Duodenal mucosa (tissue), 2 donors: ENCODE data around the gene PLGRKT.

Experiments
- H3K27ac ChIP-seq: one replicate; pipeline ENCODE4 v1.7.0; 2013; ENCODE audit warnings: low read depth, low read length
- H3K27me3 ChIP-seq, 2 donors: one replicate each; pipeline ENCODE4 v1.7.0; 2013; ENCODE audit warnings: low read length in 2 of 2, control low read depth in 1 of 2; ENCODE audit not compliant: insufficient read depth in 2 of 2, control insufficient read depth in 1 of 2
- H3K36me3 ChIP-seq, 2 donors: one replicate each; pipeline ENCODE4 v1.7.0; 2013; ENCODE audit warnings: low read length in 2 of 2, control low read depth in 1 of 2; ENCODE audit not compliant: insufficient read depth in 2 of 2, control insufficient read depth in 1 of 2
- H3K4me1 ChIP-seq, 2 donors: one replicate each; pipeline ENCODE4 v1.7.0; 2013; ENCODE audit warnings: low read length in 2 of 2, control low read depth in 1 of 2; ENCODE audit not compliant: insufficient read depth in 2 of 2, control insufficient read depth in 1 of 2
- H3K4me3 ChIP-seq, 2 donors: one replicate each; pipeline ENCODE4 v1.7.0; 2013; ENCODE audit warnings: low read length in 2 of 2, low read depth in 1 of 2
- H3K9ac ChIP-seq, 2 donors: one replicate each; pipeline ENCODE4 v1.7.0; 2013; ENCODE audit warnings: low read length in 2 of 2, low read depth in 1 of 2
- H3K9me3 ChIP-seq, 2 donors: one replicate each; pipeline ENCODE4 v1.7.0; 2013; ENCODE audit warnings: low read length in 2 of 2, control low read depth in 1 of 2; ENCODE audit not compliant: control insufficient read depth in 1 of 2

The PLGRKT gene

GRCh38 chr9:5392285-5392684 lies 45.4 kb downstream of the PLGRKT start:
- Histone ChIP-seq H3K4me1 (no peaks in the 10 kb centered on the region), H3K36me3 (peaks cover 0 to 3% of the 10 kb centered on the region in 2 donors), H3K27me3 (no peaks in the 10 kb centered on the region), H3K4me3 (no peak overlapping the region), H3K27ac (no peak overlapping the region), H3K9ac (no peak overlapping the region), H3K9me3 (no peaks in the 10 kb centered on the region)

GRCh38 chr9:5389109-5389732 lies 48.5 kb downstream of the PLGRKT start:
- H3K9ac ChIP-seq: no peak overlapping the region
- peaks cover 0 to 3% of the 10 kb centered on the region in 2 donors for H3K36me3 ChIP-seq
- H3K27ac ChIP-seq: no peak overlapping the region
- no peak overlapping the region for H3K4me3 ChIP-seq
- H3K9me3 ChIP-seq: no peaks in the 10 kb centered on the region
- H3K27me3 ChIP-seq: no peaks in the 10 kb centered on the region
- H3K4me1 ChIP-seq: no peaks in the 10 kb centered on the region

- peaks cover 0 to 3% of the 10 kb centered on the region in 2 donors for H3K36me3 ChIP-seq
- H3K9me3 ChIP-seq: no peaks in the 10 kb centered on the region
- no peak overlapping the region for H3K27ac ChIP-seq
- no peak overlapping the region for H3K9ac ChIP-seq
- no peaks in the 10 kb centered on the region for H3K4me1 ChIP-seq
- no peaks in the 10 kb centered on the region for H3K27me3 ChIP-seq
- H3K4me3 ChIP-seq: no peak overlapping the region
These were observed 49.5 kb downstream of the PLGRKT start for GRCh38 chr9:5388026-5388819.

DNA sequence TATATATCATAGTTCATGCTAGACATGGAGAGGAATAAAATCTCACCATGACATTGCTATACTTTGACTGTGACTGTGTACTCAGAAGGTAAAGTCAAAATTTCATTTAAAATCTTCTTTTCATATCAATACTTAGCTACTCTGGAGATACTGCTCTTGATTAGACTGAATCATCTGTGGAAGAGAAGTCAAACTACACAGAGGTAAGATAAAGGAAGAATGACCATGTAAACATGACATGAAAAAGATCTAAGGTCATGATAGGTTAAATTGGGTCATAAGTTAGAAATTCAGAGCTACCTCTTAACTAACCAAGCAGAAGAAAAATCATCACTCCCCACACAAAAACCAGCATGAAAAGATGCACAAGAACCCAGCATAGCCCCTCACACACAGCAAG lies 53.3 kb downstream of the PLGRKT start:
- Histone ChIP-seq H3K9me3 (no peaks in the 10 kb centered on the region), H3K27ac (no peak overlapping the region), H3K9ac (no peak overlapping the region), H3K4me1 (no peaks in the 10 kb centered on the region), H3K36me3 (peaks cover 0 to 5% of the 10 kb centered on the region in 2 donors), H3K4me3 (no peak overlapping the region), H3K27me3 (no peaks in the 10 kb centered on the region)

DNA sequence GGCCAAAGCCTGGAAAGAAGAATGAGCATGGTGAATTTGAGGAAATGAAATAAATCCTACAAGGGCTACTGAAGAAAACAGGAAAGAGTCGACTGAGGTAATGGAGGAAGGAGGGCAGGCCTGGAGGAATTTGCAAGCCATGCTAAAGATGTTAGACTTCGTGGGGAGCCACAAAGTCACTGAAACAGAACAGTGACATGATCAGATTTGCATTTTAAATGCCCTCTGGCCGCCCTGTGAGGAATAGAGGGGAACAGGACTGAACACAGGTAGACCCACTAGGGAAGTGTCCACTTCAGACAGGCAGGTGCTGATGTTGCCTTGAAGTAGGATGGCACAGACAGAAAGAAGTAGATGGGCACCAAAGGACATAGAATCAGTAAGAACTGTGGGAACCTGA lies 55.2 kb downstream of the PLGRKT start:
- Histone ChIP-seq H3K9me3 (no peaks in the 10 kb centered on the region), H3K36me3 (peaks cover 0 to 8% of the 10 kb centered on the region in 2 donors), H3K9ac (no peak overlapping the region), H3K27me3 (no peaks in the 10 kb centered on the region), H3K4me1 (no peaks in the 10 kb centered on the region), H3K4me3 (no peak overlapping the region), H3K27ac (no peak overlapping the region)

DNA sequence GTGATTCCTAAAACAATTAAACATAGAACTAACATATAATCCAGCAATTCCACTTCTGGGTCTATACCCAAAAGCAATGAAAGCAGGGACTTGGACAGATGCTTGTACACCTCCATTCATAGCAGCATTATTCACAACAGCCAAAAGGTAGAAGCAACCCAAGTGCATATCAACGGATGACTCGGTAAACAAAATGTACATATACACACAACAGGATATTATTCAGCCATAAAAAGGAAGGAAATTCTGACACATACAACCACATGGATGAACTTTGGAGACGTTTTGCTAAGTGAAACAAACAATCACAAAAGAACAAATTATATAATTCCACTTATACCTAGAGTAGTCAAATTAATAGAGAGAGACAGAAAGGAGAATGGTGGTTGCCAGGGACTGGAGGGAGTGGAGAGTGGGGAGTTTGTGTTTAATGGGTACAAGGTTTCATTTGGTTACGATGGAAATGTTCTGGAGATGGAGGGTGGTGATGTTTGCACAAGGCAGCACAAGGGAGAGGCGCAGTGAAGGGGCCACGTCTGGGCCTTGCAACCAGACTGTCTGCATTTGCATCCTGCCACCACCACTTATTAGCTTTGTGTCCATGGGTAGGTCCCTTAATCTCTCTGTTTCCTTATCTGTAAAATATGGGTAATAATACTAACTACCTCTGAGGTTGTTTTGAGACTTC lies 61.8 kb downstream of the PLGRKT start:
- no peaks in the 10 kb centered on the region for H3K9me3 ChIP-seq
- no peak overlapping the region for H3K9ac ChIP-seq
- no peak overlapping the region for H3K27ac ChIP-seq
- peaks cover 0 to 3% of the 10 kb centered on the region in 2 donors for H3K36me3 ChIP-seq
- no peak overlapping the region for H3K4me3 ChIP-seq
- no peaks in the 10 kb centered on the region for H3K27me3 ChIP-seq
- H3K4me1 ChIP-seq: no peaks in the 10 kb centered on the region

DNA sequence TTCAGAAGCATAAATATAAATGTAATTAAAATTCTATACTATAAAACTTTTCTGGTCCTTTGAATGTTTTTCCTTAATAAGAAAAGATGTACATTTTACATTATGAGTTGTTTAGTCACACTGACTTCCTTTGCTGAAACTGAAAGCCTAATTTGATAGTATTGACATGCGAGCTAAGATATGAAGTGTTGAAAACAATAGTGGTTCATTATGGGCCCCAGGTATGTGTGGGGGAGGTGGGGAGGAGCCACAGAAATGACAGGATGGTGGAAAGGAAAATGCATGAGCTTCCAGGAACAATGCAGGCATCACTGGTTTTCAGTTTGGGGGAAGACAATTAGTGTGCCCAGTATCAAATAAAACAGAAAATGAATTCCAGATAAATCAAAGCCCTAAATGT lies 62.6 kb downstream of the PLGRKT start:
- Histone ChIP-seq H3K9me3 (no peaks in the 10 kb centered on the region), H3K9ac (no peak overlapping the region), H3K27me3 (no peaks in the 10 kb centered on the region), H3K4me1 (no peaks in the 10 kb centered on the region), H3K4me3 (no peak overlapping the region), H3K36me3 (peaks cover 0 to 3% of the 10 kb centered on the region in 2 donors), H3K27ac (no peak overlapping the region)

DNA sequence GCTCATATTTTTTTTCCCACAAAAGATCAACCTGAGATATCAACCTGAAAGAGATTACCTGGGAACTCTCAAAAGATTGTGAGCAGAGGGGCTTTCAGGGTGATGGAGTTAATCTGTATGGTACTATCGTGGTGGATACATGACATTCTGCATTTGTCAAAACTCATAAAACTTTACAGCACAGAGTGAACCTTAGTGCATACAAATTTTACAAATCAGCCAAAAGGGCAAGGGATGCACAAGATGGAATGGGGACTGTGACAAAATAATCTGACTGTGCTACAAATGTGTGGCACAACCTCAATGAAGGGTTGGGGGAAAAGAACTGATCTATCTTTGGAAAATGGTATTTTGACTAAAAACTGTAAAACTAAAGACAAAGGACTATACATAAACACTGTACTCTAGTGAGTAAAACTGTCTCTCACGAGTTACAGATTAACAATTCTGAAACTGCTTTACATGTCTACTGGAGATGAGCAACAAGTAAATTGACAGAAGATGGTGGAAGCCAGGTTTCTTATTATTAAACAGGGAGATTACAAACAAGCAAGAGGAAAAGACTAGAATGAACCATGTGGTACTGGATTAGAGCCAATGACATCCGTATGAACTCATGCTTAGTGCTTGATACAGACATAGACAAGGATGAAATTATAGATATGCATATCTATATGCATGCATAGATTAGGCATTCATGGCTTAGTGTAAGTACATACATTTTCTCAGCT lies 73.3 kb downstream of the PLGRKT start:
- Histone ChIP-seq H3K27me3 (no peaks in the 10 kb centered on the region), H3K4me3 (no peak overlapping the region), H3K36me3 (no peaks in the 10 kb centered on the region), H3K27ac (no peak overlapping the region), H3K9ac (no peak overlapping the region), H3K4me1 (no peaks in the 10 kb centered on the region), H3K9me3 (peaks cover 2 to 4% of the 10 kb centered on the region in 2 donors)

GRCh38 chr9:5361326-5362010 lies 76.3 kb downstream of the PLGRKT start:
- Histone ChIP-seq H3K36me3 (peaks cover 0 to 2% of the 10 kb centered on the region in 2 donors), H3K4me1 (no peaks in the 10 kb centered on the region), H3K27me3 (no peaks in the 10 kb centered on the region), H3K27ac (no peak overlapping the region), H3K9me3 (no peaks in the 10 kb centered on the region), H3K4me3 (no peak overlapping the region), H3K9ac (no peak overlapping the region)
